Epithelial cell of proximal tubule (primary cell): ENCODE measurements around the gene CERS3. TPM values are rescaled to one million over a fixed set of nuclear protein-coding genes. Genes with fewer than 3 reads are reported as not detected.

Experiments
- DNase-seq: peaks from one replicate; pipeline ENCODE4 v3.0.0-alpha.2; 2011; ENCODE audit warnings: low read depth
- H3K4me3 ChIP-seq: 2 replicates; pipeline ENCODE4 v1.5.1; 2011; ENCODE audit warnings: low read depth, mild to moderate bottlenecking, low read length
- total RNA-seq: library from RNA; depleted of rRNA; stranded (reverse); fragments of >200 nt; gene quantifications from 2 replicates; pipeline ENCODE4 v1.2.3, GENCODE V29; 2015
- TF ChIP-seq, protein P1 (sequence below): conservative IDR thresholded peaks from 2 replicates; pipeline ENCODE4 v1.5.1; 2012; ENCODE audit warnings: low read depth, mild to moderate bottlenecking, low read length

CERS3 gene
- total RNA-seq, 1 donor from 2014 or later = not detected

DNA sequence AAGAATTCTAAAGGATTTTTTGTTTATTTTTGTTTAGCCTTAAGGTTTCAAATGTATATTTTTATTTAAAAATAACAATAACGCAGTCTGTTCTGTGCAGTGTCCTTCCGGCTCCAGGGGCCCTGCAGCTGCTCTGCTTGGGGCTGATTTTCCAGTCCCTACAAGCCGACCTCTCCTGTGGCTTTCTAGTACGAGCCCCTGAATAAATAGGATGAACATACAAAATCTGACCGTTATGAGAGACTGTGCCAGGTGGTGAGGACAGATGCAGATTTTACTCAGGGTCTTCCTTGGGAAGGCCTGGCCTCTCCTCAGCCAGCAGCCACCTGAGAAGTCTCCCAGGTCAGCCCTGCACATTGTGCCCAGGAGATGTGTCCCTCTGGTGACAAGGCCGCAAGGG, 127.8 kb downstream of the CERS3 start:
- TF ChIP-seq, protein P1, sequence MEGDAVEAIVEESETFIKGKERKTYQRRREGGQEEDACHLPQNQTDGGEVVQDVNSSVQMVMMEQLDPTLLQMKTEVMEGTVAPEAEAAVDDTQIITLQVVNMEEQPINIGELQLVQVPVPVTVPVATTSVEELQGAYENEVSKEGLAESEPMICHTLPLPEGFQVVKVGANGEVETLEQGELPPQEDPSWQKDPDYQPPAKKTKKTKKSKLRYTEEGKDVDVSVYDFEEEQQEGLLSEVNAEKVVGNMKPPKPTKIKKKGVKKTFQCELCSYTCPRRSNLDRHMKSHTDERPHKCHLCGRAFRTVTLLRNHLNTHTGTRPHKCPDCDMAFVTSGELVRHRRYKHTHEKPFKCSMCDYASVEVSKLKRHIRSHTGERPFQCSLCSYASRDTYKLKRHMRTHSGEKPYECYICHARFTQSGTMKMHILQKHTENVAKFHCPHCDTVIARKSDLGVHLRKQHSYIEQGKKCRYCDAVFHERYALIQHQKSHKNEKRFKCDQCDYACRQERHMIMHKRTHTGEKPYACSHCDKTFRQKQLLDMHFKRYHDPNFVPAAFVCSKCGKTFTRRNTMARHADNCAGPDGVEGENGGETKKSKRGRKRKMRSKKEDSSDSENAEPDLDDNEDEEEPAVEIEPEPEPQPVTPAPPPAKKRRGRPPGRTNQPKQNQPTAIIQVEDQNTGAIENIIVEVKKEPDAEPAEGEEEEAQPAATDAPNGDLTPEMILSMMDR = no peak
- no peak for DNase-seq
- no peak overlapping the region for H3K4me3 ChIP-seq

DNA sequence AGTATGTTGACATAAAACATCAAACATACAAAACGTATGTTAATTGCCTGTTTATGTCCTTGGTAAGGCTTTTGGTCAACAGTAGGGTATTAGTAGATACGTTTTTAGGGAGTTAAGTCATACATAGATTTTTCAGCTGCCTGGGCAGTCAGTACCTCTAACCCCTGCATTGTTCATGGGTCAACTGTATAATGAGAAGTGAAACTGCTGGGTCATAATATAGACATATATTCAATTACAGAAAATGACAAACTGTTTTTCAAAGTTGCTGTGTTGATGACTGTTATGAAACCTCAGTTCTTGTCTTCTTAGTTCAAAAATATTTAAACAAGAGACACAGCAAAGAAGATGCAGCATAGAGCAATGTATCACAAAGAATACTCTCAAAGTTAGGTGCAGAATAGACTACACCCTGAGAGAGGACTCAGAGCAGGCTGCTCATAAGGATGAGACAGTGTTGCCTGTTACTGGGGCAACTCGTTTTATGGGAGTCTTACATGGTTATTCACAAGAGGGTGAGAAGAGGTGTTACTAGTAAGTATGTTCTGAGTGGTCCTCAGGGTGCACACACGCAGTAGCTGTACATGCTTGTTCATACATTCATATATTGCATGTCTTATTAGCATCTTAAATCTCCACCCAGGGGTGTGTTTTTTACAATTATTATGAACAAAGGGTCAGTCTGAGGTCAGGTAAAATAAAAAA, 133.9 kb downstream of the CERS3 start:
- H3K4me3 ChIP-seq = no peak overlapping the region
- TF ChIP-seq, protein P1 = no peak
- no peak for DNase-seq

DNA sequence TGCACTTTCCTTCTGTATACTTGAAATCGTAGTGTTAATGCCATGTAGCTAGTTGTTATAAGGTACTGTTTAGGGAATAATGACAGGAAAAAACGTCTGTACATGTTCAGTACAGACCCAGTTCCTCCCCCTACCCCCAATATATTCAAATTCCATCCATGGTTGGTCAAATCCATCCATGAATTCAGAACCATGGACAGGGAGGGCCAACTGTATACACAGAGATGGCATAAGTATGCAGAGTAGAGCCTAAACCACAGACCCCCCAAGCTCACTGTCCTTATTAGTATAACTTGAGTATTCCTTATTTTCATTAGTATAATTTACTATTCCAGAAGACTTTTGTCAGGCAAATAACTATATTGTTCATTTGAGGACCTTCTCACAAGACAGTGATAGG, 135.7 kb downstream of the CERS3 start:
- H3K4me3 ChIP-seq = no peak overlapping the region
- TF ChIP-seq, protein P1 = no peak
- no peak for DNase-seq

DNA sequence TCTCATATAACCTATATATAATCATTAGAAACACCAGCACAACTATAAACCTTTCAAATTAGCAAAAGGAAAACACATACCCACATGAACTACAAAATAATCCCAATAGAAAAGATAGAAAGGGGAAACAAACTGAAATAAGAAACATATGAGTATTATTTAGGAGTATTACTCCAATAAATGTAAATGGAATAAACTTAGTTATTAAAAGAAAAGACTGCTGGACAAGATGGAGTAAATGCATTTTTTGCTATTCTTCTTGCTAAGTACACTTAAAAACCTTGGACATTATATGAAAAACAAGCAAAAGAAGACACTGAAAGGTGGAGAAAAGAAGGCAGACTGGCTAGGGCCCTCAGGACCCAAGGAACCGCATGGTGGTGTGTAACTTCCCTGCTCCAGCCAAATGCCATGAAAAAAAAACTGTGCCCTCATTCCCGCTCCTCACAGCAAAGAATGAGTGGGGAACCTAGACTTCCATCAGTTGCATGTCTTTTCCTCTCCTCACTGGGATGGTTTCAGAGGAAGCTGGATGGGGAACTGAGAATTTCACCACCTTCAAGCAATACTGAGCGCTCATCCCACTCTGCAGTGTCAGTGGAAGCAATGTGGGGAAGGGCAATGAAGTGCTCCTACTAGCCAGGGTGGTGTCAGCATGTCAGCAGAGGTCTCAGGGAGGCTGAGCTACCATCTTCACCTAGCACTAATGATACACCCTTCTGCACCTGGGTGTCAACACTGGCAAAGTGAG, 143.3 kb downstream of the CERS3 start:
- TF ChIP-seq, protein P1 = no peak
- no peak for DNase-seq
- H3K4me3 ChIP-seq = no peak overlapping the region

DNA sequence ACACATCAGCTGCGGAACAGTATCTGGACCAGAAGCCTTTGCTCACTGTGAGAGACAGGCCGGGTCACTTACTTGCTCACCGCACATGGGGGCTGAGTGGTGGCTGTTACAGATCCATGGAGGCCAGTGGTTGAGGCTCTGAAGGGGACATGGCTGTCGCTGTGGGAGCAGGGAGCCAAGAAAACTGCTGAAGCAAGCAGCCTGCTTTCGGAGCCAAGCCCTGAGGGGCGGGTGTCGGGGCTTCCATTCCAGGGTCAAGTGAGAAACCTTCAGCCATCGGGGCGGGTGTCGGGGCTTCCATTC, 144.7 kb downstream of the CERS3 start:
- H3K4me3 ChIP-seq = no peak overlapping the region
- DNase-seq = no peak
- TF ChIP-seq, protein P1 = no peak

DNA sequence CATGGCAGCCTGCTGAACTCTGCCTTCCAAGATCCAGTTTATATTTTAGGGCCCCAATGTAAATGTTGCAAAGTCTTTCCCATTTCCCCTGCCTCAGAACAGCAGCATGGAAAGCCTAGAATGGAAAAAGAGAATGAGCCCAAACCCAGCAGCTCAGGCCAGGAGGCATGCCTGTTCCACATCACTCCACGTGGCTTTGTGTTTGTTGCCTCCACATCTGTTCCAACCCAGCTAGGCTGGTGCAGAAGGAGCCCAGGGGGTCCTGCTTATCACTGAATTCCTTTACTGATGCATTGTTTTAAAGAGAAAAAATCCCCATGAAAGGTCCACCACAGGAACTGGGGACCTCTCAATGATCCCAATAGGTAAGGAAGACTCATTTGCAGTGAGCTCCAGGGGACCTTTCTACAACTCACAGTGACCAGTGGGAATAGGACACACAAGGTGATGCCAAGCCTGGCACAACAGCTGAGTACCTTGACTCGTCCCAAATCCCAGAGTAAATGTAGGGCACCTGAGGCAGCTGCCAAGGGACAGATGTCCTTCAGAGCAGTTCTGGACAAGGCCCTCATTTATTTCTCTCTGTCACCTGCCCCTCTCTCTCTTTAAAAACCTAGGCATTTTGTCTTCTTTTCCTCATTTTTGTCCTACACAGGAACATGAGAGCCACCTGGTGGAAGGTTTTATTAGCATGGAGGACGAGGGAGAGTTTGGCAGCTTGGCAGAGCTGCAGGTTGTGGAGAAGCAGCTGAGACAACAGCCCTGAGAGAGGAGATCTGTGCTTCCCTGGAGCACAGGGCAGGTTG, 145.2 kb downstream of the CERS3 start:
- DNase-seq = no peak
- TF ChIP-seq, protein P1 = peak; percentile 50
- no peak overlapping the region for H3K4me3 ChIP-seq
